GM18519 (cell line): ENCODE measurements around the gene TRAM2.

Source experiments
- ATAC-seq: cut with Tn5 transposase; IDR thresholded peaks from one replicate; pipeline ENCODE4 v1.9.1; 2021; ENCODE audit warnings: mild to moderate bottlenecking, moderate library complexity; ENCODE audit not compliant: unreplicated experiment, low FRiP score

The TRAM2 gene

DNA sequence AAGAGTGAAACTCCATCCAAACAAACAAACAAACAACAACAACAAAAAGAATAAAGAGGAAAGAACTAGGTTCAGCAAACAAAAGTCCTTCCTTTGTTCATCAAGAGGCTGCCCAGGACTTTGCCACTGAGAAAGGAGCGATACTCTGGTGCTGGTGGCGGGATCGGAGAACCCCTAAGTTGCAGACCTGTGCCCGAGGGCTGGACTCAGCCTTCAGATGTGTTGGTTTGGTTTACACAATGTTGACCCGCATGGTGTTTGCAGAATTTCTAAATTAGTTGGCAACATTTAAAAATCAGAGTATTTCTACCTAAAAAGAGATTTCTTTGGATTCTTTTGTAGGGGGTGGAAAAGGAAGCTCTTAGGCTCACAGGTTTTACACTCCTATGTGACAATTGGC lies 42.5 kb downstream of the TRAM2 start:
- ATAC-seq: no peak

DNA sequence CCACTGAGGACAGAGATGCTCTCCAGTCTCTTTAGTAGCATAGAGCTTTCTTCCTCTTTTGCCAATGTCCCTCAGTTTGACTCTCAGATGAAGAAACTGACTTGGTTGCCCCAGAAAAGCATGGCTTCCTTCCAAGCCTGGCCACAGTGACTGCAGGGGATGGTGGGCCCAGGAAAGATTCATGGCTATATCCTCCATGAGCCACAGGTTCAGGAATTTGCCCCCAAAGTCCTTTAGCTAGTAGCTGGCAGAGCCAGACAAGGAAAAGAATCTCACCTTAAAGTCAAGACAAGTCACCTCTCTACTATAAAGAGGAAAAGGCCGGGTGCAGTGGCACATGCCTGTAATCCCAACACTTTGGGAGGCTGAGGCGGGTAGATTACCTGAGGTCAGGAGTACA lies 43.4 kb downstream of the TRAM2 start:
- ATAC-seq: no peak

DNA sequence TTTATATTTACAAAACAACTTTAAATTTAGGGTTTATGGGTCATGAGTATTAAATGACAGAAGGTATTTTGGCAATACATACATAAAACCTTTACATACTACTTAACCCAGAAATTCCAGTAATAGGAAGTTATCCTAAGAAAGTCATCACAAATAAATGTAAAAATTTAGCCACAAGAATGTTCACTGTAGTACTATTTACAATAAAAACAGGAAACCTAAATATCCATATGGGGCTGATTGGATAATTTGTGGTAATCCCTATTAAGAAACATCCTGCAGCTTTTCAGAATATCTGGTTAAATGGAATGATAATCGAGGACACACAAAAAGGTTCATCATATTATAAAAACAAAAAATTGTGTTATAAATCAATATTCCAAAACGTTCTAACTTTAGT lies 44.4 kb downstream of the TRAM2 start:
- ATAC-seq: no peak

GRCh38 chr6:52531834-52532233 lies 45.0 kb downstream of the TRAM2 start:
- ATAC-seq: no peak

- ATAC-seq: no peak
These were observed 45.5 kb downstream of the TRAM2 start for GRCh38 chr6:52531396-52531795.

- no peak for ATAC-seq
These were observed 46.5 kb downstream of the TRAM2 start for GRCh38 chr6:52530351-52530750.

DNA sequence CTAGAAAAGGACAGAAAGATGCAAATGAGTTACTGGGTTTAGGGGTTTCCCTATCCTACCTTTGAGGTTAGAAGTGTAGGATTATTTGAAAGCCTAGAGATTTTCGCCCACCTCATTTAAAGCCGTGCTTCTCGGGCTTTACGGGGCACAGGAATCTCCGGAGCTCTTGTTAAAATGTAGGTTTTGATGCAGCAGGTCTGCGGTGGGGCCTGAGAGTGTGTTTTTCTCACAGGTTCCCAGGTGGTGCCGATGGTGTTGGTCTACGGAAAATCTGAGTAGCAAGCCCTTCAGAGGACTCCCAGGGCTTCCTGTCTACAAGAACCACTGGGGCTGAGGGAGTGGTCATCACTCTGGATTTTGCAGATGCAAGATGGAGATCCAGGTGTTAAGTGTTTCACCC lies 47.5 kb downstream of the TRAM2 start:
- ATAC-seq: no peak

DNA sequence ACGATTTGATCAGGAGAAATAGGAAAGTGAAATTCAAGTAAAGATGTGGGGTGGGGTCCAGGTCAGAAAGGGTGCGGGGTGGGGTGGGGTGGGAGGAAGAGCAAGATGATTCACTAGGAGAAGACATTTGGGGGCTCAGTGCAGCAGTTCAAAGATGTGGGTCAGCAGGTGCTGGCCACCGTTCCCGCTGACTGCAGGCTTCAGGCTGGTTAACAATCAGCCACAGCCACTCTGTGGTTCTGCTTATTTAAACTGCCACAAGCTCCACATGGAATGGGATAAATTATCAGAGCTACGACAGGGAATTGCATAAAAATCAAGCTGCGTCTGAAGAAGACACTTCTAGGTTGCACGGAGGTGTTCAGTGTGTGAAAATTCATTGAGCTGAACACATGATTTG lies 49.4 kb downstream of the TRAM2 start:
- ATAC-seq: no peak

- no peak for ATAC-seq
These were observed 50.2 kb downstream of the TRAM2 start for GRCh38 chr6:52526634-52527033.

- no peak for ATAC-seq
These were observed 51.9 kb downstream of the TRAM2 start for GRCh38 chr6:52524918-52525317.

DNA sequence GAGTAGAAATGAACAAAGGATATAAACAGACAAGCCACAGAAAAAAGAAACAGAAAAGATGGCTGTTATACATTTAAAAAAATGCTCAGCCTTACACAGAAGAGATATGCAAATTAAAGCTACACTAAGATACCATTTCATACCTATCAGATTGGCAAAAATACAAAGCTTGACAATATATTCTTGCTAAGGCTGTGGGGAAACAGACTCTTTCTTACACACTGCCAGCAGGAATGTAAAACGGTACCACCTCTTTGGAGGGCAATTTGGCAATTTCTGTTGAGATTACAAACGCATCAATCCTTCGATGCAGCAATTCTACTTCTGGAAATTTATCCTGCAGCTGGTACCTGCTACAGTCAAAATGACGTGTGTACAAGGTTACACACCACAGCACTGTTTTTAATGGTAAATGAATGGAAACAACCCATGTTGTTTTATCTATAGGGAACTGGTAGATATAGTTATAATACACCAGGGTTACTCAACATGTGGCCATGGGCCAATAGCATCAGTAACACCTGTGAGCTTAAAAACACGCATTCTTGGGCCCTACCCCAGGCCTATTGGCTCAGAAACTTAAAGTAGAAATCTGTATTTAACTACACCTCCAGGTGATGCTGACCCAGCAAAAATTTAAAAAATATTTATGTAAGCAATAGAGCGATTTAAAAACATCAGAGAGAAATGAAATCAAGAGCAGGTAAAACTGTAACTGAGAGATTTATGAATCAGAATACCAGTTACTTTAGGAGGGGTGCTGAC lies 53.3 kb downstream of the TRAM2 start:
- ATAC-seq: no peak

DNA sequence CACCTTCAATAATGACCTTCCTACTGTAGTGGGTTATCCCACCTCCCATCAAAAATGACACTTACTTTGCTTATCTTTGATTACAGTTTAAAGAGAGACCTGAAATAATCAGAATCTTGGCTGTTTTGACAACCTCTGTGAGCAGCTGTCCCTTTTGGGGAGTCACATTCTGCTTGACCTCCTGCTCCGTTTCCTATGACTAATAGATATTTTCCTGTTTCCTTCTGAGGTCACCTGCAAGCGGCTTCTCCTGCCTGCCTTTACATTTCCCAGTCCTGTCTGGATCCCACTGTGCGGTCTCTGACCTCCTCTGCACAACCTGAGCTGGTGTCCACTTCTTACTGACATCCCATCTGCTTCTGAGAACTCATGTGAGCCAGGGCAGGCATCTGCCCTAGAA lies 54.2 kb downstream of the TRAM2 start:
- ATAC-seq: no peak

- no peak for ATAC-seq
These were observed 54.7 kb downstream of the TRAM2 start for GRCh38 chr6:52522151-52522626.

- no peak for ATAC-seq
These were observed 57.2 kb downstream of the TRAM2 start for GRCh38 chr6:52519618-52520017.

- no peak for ATAC-seq
These were observed 58.4 kb downstream of the TRAM2 start for GRCh38 chr6:52518279-52518945.

DNA sequence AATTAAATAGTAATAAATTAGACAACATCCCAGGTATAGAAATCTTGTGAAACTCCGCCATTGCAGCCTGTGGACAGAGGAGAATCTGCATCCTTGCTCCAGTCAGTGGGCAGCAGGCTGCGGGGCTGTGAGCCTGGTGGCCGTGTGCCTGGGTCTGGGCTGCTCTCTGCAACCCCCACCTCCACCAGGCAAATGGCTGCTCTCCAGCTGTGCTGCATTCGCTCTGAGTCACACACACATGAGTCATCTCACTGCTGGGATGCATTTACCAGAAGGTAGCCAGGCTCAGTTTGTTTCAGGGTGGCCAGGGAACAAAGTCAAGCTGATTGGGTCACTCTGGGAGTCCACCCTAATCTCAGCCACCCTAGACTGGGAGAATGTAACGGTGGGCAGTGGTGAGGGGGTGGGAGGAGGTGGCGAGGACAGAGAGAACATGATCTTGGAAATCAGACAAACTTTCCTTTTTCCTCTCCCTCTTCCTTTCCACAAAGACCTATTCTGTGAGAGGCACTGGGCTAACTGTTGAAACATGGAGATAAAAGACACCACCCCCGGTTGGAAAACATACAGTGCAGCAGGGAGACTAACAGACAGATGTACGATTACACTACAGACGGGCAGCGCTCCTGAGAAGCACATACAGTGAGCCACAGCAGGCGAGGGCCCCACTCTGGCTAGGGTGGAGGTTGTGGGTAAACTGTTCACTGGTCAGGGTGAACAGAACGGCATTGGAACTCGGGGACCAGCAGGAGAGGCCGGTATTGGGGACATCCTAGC lies 59.2 kb downstream of the TRAM2 start:
- peak; percentile 82 for ATAC-seq

- ATAC-seq: no peak
These were observed 59.9 kb downstream of the TRAM2 start for GRCh38 chr6:52516943-52517342.

- no peak for ATAC-seq
These were observed 60.6 kb downstream of the TRAM2 start for GRCh38 chr6:52516269-52516668.

DNA sequence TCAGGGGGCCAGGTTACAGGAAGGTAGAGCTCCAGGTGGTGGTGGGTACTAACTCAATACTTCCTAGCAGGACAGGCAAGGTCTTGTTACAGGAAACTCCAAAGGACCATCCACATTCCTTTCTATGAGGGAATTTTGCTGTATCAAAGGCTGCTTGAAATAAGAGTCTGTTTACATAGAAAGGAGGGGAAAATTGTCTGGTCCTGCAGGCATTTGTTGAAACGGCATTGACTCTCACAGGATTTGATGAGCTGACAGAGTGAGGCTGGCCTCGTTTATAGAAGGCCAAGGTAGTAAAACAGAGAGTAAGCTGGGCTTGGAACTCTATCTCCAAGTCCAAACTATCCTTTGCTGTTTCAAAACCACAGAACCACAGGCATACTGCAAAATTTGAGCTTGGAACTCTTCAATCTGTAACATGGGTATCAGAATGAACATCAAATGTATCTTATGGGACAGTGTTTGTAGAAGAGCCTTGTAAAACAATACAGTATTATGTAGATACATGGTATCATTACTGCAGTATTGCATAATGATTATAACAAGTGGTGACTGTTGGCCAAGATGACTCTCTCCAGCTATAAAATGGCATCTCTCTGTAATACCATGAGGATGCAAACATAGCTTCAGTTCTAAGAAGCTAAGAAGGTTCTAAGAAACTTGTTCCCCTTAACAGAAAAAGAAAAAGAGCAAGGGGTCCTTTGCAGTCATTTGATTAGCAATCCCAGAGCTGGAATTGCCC lies 61.5 kb downstream of the TRAM2 start:
- ATAC-seq: no peak

DNA sequence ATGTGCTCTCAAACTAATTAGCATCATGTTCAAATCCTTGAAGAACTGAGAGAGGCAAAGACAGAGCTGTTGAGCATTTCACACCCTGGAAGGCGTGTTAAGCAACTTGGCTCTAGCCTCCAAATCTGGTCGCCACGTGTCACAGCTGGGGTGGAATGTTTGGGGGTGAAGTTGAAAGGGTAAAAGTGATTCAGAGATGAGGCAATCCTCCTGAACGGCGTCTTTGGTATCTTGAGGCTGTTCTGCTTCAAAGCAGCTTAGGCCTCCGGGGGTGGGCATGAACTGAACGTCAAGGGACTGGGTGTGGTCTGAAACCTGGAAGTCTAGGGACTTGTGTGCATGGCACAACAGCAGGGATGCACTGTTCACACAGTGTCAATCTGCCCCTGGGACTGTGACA lies 62.3 kb downstream of the TRAM2 start:
- ATAC-seq: no peak

GRCh38 chr6:52513896-52514295 lies 63.0 kb downstream of the TRAM2 start:
- no peak for ATAC-seq
